SHP77 treated with DMSO at 0.1 percent for 48 hours (cell line): ENCODE measurements around the gene ZP1.

Experiments used
- DNase-seq: peaks from one replicate; lab custom pipeline; 2025; lab: John Stamatoyannopoulos, UW

The ZP1 gene

GRCh38 chr11:60910281-60910687, 42.9 kb downstream of the ZP1 start:
- no peak for DNase-seq

- DNase-seq: no peak
Observed at GRCh38 chr11:60910711-60911380, 43.5 kb downstream of the ZP1 start.

DNA sequence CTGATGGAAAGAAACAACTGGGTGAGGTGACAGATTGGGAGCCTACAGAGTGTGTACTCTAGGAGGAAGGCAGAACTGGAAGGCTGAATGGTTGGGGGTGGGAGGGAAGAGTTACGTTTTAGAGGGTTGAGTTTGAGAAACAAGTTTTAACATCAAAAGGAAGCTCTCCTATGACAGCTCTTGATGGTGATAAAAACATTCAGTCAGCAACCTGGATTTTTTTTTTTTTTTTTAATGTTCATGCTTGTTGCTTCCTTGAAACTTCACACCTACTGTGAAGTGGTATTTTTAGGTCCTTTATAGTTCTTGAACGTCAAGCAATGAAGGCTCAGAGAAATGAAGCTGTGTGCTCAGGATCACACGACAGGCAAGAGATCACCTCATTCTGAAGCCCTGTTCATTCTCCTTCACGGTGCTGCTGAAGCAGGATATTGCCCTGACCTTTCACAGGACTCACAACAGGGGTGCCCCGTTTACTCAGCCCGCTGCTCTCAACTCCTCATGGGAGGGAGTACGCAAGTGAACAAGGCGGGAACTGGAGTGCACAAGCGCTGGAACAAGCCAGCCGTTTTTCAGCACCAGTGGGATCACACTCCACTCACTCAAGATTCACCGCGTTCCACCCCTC, 45.0 kb downstream of the ZP1 start:
- no peak for DNase-seq

GRCh38 chr11:60912851-60913528, 45.6 kb downstream of the ZP1 start:
- no peak for DNase-seq

GRCh38 chr11:60913793-60914632, 46.7 kb downstream of the ZP1 start, which contains the start of gene TMEM109:
TSS of gene TMEM109 (plus strand) at chr11:60914158. CDS start at chr11:60919694, 5,536 bp downstream.
- DNase-seq: peak; percentile 38

DNA sequence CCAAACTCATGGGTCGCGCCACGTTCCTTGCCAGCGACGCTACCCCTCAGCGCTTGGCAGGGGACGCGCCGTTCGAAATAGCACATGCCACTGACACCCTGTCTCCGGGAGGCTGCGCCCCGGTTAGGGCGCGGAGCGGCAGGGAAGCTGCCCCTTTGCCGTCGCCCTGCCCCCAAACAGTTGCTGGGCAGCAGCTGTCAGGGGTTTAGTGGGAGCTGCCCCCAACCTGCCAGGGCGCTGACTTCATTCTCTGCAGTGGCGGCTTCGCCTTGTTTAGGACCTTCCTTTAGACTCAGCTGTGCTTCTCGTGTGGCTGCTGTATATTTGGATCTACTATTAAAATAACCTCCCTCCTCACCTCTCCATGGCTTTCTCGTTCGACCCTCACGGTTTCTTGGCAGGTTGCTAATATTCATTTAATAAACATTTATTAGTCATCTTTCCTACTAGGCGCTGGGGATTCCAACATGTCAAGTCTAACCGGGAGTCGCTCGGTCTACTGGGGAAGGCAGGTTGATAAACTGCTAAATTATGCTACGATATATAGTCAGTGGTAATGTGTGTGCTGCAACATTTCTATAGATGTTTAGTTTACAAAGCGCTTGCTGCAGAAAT, 47.4 kb downstream of the ZP1 start:
- no peak for DNase-seq

DNA sequence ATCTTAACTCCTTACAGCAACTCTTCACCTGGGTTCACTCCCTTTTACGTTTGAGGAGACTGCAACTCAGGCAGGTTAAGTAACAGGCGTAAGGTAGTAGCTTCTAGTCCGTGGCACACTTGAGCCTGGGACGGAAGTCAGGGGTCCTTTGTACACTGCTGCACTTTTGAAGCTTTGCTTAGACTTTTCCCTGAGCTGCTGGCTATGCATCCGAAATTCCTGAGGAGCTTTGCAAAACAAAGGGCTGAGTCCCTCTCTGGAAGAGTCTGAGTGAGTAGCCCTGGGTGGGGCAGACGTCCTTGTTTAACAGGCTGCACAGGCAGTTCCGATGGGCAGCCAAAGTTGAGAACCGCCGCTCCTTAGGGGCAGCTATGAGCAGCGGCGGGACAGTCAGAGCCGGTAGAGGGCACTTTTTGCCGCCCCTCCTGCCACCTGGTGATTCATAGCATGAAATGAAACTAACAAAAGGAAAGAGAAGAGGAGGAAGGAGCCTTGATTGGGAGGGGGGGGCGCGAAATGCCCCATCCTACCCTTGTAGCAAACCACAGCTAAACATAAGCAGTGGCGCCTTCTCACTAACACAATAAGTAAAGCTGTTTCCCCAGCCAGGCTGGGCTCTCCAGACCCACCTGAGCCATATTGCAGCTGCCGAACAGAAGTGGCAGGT, 48.0 kb downstream of the ZP1 start:
- no peak for DNase-seq

DNA sequence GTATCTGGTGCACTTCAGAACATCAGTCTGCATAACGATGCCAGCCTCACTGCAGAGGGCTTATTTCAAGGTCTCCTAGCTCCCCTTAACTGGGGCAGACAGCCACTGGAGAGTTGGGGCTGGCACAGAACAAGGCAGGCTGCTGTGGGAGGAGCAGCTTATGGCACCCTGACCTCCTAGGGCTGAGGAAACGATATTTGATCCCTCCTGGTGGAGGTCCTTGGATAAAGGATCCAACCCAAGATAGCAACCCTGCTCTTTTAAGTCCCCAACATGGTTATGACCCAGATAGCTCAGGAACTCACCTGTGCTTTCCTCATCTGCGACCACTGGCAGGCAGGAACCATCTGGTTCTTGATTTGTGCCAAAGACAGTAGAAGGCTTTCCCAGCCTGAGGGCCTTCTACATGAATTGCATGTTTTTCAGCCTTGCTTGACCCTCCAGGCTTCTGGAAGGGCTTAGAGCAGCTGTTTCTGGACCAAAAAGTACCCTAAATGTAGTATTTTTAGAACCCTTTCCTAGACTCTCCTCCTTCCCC, 49.4 kb downstream of the ZP1 start:
- DNase-seq: no peak

DNA sequence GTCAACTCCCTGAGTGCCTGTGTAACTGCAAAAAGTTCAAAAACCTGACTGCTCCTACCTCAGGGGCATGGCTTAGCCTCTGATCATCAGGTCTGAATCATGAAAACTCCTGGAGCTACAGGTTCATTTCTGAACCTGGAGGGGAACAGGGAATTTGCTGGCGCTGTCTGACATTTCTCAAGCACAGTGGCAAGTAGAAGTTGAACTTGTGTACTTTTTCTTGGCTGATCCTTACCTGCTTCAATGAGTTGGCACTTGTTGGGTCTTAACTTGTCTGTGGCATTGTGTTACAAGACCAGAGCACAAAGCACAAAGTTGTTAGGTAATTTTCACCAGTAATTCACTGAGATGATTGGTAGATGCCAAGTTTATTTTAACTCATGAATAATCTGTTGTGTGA, 49.9 kb downstream of the ZP1 start:
- no peak for DNase-seq

GRCh38 chr11:60918251-60918938, 51.1 kb downstream of the ZP1 start:
- no peak for DNase-seq

DNA sequence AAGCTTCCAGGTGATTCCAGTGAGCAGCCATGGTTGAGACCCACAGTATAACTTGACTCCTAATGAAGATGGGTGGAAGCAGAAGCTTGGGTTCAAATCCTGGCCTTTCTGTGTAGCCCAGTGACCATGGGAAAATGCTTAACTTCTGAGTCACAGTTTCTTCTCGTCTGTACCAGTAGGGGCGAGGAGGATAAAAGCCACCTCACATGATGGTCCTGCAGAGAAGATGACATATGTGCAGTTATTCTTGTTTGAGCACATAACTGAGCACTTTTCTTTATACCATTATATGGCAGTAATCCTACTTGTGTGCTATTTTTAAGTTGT, 51.6 kb downstream of the ZP1 start:
- DNase-seq: no peak

GRCh38 chr11:60919320-60919719, 52.0 kb downstream of the ZP1 start:
- DNase-seq: no peak

- DNase-seq: no peak
Observed at GRCh38 chr11:60919956-60920355, 52.6 kb downstream of the ZP1 start.

- no peak for DNase-seq
Observed at GRCh38 chr11:60921259-60921658, 53.9 kb downstream of the ZP1 start.

DNA sequence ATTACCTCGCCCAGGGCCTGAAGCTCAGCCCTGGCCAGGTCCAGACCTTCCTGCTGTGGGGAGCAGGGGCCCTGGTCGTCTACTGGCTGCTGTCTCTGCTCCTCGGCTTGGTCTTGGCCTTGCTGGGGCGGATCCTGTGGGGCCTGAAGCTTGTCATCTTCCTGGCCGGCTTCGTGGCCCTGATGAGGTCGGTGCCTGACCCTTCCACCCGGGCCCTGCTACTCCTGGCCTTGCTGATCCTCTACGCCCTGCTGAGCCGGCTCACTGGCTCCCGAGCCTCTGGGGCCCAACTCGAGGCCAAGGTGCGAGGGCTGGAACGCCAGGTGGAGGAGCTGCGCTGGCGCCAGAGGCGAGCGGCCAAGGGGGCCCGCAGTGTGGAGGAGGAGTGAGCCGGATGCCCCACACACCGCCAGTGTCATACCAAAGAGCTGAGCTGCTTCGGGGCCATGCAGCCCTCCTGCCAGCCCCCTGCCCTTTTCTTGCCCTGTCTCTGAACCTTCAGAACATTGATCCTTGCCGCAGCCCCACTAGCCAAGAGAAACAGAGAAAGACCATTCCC, 54.5 kb downstream of the ZP1 start:
- no peak for DNase-seq

DNA sequence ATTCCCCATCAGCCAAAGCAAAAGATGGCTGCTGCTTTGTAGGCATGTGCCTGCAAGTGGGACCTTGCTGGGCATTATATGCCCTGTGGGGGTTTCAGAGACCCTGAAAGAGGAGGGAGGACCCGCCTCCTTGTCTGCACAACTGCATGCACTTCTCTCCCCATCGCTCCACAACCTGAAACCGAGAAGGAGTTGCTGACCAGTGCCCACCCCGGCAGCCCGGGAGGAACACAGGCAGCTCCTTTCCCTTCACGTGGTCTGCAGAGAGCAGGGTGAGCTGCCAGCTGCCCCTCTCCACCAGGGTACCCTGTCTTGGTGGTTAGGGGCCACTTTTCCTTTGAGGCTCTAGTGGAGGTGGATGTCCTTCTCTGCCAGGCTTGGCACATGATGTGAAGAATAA, 55.6 kb downstream of the ZP1 start:
- DNase-seq: no peak

- DNase-seq: no peak
Observed at GRCh38 chr11:60923326-60923725, 56.0 kb downstream of the ZP1 start.

DNA sequence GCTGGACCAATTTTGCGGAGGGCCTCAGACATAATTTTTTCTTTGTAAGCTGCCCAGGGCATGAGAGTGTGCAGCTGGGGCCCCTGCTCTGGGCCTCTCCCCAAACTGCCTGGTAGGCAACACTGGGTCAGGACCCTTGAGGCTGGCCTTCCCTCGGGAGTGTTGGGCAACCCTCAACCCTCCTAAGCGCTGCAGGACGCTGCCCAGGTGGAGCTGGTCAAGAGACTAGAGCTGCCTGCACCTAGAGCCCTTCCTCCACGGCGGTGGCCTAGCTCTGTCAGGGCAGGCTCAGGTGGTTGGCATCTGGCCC, 56.4 kb downstream of the ZP1 start:
- no peak for DNase-seq

DNA sequence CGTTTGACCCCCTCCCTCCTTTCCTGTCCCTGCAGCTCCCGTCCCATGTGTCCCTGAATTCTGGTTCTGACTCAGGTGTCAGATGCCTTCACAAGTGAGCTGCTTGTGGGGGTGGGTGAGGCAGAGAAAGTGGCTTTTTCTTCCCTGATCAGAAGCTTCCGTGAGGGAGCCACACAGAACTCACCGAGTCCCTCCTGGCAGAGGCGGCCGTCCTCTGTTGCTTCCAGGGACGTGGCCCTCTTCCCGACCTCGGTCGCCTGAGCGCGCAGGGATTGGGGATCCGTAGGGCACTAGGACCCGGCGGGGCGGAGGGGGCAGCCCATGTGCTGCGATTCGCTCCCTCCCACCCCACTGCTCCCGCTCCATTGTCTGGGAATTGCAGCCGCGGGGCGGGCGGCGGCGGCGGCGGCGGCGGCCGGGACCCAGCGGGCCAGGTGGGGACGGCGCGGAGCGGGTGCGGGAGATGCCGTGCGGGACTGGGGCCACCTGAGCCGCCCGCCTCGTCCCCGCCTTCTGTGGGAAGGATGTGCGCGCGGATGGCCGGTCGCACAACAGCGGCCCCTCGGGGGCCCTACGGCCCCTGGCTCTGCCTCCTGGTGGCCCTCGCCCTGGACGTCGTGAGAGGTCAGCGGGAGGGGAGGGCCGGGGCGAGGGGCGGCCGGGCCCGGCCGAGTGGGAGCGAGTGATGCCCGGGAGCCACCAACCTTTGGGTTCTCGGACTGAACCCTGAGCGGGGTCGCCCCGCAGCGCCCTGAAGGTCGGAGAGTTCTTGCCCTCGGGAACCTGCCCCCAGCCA, 57.0 kb downstream of the ZP1 start, which contains the start of gene TMEM132A:
TMEM132A (plus strand) TSS at position 351 of the 796 bp plus-strand sequence; CDS start at position 525, 174 bp downstream.
- no peak for DNase-seq
